CD4-positive, alpha-beta T cell treated with Interleukin-1 beta for 1 hour (primary cell): Measurements from ENCODE around the gene WRAP73.

ENCODE experiments used
- DNase-seq, 2 donors: peaks; one replicate each; pipeline ENCODE4 v3.0.0-alpha.2; 2020 to 2022

The WRAP73 gene

DNA sequence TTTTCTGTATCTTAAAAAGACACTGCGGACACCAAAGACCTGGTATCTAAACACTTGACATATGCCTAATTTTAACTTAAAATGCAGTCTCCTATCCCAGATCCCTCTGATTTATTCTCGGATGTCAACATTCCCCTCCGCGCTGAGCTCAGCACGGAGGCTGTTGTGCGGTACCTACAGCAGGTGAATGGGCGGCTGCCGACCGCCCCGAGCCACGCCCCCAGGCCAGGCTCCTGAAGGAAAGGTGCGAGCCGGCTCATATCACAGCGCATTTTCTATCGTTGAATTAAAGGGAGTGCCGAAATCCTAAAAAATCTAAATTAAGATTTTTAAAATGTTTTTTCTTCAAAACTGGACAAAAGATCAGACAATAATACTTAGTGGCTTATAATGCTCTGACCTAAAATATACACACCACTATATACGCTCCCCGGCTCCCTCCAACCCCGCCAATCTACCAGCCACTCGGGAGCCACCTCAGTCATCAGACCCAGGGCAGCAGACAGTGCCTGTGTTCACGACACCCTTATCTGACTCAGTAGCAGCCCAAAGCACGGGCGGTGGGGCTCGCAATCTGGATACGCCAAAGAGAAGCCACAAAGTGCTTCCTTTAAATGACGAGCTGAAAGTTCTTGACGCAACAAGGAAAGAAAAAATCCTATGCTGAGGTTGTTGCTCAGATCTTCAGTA lies 4.1 kb downstream of the WRAP73 start:
- no peak for DNase-seq

DNA sequence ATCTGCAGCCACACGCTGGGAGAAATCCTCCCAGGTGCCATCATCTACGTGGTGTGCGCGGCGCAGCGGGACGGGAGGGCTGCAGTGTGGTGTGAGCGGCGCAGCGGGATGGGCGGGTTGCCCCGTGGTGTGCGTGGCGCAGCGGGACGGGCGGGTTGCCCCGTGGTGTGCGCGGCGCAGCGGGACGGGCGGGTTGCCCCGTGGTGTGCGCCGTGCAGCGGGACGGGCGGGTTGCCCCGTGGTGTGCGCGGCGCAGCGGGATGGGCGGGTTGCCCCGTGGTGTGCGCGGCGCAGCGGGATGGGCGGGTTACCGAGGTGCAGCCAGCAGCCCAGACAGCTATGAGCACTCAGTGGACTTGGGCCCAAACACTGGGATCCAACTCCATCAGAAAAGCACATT lies 4.7 kb downstream of the WRAP73 start:
- no peak for DNase-seq

DNA sequence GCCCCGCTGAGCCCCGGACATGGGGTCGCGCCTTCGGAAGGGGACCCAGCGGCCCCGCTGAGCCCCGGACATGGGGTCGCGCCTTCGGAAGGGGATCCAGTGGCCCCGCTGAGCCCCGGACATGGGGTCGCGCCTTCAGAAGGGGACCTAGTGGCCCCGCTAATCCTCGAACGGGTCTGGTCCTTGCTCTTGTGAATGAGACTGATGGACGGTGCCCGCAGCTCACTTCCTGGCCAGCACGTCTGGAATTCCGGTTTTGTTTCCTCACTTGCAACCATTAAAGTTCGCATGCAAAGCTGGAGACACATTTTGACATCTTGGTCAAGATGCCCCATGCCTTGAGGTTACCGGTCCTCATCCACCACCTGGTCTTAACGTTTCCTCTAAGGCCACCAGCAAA lies 5.6 kb downstream of the WRAP73 start:
- DNase-seq, result no peak

DNA sequence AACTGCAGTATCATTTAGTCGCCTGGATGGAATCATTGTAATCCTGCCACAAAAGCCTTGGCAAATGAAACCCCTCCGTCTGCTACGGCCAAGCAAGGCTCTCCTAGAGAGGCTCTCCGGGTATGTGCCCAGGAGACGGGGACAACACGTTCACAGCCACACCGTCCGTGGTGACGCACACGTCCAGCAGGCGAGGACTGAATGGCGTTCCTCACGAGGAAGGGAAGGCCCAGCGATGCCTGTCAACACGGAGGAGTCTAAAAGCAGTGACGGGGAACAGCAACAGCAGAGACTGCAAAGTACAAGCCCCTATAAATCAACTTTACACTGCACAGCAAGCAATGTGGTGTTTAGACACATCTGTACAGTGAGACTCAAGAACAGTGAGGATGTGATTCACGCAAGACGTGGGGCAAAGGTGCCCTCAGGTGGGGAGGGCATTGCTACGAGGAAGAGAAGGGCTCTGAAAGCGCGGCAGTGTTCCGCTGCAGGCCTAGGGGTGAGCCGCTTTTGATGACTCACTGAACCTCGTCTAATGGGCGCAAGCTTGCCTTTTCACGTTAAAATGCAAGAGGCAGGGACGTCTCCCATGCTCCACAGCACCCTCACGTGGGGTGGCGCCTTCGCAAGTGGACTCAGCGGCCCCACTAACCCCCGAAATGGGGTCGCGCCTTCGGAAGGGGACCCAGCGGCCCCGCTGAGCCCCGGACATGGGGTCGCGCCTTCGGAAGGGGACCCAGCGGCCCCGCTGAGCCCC lies 6.8 kb downstream of the WRAP73 start:
- no peak for DNase-seq

DNA sequence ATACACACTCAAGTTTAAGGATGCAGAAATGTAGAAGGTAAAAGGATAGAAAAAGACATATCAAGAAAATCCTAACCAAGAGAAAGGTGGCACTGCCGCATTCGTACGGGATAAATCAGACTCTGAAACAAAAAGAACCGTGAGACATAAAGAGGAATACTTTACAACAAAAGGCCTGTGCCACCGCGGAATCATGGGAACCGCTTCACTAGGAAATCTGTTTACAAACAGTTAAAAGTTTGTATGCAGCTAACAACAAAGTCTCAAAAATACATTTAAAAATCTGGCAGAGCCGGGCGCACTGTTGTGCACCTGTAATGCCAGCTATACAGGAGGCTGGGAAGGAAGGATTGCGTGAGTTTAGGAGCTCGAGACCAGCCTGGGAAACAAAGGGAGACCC lies 8.1 kb downstream of the WRAP73 start:
- no peak for DNase-seq

DNA sequence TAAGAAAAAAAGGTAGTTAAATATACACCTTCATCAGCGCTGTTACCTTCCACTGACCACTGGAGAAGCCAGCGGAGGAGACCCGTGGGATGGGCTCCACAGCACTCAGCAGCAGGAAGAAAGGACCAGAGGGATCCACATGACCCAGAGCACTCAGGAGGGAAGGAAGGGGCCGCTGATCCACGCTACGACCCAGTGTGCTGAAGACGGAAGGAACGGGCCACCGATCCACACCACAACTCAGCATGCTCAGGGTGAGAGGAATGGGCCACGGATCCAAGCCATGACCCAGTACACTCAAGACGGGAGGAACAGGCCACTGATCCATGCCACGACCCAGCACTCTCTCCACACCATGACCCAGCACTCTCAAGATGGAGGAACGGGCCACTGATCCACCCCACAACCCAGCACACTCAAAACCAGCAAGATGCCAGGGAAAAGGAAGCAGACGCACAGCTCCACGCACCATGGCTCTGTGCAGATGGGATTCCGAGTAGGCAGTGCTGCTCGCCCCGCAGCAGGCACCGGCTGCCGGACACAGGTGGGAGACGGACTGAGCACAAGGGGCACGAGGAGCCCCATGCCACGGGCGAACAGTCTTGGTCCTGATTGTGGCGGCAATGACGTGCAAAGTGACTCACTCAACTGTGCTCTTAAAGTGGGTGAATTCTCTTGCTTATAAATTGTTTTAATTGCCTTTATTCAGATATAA lies 8.7 kb downstream of the WRAP73 start:
- no peak for DNase-seq

DNA sequence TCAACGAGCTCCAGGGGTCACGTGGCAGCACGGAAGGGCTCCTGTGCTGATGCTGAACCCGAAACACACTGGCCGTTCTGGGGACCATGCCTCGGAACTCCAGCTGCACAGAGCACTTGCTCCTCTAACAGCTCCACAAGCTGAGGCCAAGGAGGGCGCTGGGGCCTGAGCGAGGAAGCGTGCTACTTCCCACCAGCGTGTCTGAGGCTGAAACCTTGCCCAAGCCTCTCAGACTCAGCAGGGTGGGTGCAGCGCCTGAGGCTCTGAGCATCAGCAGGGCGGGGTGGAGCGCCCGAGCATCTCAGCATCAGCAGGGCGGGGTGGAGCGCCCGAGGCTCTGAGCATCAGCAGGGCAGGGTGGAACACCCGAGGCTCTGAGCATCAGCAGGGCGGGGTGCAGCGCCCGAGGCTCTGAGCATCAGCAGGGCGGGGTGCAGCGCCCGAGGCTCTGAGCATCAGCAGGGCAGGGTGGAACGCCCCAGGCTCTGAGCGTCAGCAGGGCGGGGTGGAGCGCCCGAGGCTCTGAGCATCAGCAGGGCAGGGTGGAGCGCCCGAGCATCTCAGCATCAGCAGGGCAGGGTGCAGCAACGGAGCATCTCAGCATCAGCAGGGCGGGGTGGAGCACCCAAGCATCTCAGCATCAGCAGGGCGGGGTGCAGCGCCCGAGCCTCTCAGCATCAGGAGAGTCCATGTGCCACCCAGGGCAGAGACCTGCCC lies 9.6 kb downstream of the WRAP73 start:
- no peak for DNase-seq

DNA sequence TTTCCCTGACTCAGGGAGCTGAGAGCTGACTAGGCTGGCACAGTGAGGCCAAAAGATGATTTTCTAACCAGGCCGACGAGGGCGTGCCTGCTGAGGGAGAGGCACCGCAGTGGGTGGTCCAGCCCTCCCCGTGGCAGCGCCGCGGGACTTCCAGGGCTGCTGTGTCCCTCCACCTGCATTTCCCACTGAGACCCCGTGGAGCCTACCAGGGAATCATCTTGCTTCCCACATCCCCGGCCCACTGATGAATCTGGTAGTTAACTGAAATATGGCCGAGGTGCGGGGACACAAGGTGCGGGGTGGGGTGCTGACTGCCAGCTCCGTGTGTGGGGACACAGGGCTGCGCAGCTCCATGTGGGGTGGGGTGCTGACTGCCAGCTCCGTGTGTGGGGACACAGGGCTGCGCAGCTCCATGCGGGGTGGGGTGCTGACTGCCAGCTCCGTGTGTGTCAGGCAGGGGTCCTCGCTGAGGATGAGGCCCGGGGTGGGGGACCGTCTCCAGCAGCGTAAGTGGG lies 10.4 kb downstream of the WRAP73 start:
- no peak for DNase-seq

DNA sequence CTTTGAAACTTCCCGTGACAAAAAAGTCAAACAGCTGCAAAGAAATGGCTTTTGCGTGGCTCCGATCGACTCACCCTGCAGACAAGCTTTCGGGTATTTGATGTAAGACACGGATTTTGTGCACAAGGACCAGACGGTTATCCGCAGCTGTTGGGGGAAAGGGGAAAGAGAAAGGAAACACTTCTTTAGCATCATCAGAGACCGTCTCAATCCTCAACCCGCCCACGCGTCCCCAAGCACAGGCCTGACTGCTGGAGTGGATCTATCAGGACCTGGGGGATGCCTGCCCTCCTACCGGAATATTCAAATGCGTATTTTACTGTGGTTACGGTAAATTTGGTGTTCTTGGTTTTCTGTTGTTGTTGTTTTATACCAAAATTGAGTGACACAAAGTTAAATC lies 11.2 kb downstream of the WRAP73 start:
- DNase-seq, result no peak

DNA sequence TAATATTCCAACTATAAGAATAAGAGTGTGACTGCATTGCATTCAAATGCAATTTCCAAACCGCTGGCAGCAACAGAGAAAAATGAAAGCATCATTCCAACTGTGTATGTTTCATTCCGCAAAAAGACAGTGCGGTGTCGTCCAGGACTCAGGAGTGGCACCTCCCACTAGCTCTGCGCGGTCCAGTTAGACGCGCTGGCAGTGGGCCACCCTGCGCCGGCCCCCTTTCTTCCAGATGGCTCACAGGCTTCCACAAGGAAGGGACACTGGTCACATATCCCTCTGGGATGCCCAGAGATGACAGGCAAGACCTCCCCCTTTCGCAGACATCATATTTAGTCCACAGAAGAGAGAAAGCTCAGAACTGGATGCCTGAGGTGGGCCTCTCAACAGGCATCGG lies 11.9 kb downstream of the WRAP73 start:
- no peak for DNase-seq

DNA sequence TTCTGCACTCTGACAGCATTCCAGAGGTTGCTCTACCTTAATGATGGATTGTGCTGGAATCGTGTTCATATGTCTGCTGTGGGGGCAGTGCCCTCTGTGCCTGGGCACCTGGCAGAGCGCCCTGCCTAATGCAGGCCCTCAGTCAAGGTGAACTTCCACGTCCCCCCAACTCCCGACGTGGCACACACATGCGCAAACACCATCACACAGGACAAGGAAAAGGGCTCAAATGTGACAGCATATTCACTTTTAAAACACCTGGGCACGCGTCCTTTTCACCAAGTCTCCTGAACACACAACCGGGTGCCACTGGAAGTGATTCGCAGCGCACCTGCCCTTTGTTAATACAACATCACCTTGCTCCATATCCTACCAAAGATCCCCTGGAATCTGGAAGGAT lies 13.4 kb downstream of the WRAP73 start:
- DNase-seq, result no peak

DNA sequence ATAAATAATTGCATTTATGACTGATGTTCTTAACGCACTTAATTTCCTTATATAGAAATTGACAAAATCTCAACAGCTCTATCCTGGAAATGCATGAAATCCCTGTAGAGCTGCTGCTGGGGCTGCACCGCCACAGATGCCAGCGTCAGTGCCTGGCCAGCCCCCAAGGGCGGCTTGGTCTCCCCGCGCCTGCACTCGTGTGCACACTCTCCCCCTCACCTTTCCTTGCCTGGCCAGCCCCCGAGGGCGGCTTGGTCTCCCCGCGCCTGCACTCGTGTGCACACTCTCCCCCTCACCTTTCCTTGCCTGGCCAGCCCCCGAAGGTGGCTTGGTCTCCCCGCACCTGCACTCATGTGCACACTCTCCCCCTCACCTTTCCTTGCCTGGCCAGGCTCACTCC lies 13.8 kb downstream of the WRAP73 start:
- DNase-seq, result no peak

DNA sequence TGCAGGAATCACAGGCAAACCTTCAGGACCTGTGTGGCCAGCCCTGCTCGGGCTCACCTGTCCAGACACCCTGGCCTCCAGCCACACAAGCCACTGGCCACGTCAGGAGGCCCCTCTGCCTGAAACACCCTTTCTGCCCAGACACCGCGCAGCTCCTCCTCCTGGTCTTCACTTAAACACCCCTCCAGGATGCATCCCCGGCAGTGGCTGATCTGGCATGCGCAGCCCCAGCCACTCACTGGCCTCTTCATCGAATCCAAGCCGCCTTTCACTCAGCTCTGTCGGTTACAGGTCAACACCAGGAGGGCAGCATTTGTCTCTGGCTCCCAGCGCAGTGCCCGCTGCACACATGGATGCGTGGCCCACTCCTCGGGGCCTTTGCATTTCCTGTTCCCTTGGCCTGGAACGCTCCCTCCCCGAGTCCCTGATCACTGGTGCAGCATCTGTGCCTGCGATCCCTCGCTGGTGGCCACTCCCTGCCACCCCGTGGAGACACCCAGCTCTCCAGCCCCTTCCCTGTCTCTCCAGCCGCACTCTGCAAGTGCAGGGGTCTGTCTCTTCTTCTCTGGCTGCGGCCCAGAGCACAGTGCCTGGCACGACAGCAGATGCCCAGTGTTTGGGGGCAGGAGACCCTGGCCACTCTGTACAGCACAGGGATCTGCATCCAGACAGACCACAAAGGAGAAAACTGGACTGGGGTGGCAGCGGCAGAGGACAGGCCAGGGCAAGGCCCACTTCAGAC lies 15.7 kb downstream of the WRAP73 start:
- DNase-seq, result no peak

DNA sequence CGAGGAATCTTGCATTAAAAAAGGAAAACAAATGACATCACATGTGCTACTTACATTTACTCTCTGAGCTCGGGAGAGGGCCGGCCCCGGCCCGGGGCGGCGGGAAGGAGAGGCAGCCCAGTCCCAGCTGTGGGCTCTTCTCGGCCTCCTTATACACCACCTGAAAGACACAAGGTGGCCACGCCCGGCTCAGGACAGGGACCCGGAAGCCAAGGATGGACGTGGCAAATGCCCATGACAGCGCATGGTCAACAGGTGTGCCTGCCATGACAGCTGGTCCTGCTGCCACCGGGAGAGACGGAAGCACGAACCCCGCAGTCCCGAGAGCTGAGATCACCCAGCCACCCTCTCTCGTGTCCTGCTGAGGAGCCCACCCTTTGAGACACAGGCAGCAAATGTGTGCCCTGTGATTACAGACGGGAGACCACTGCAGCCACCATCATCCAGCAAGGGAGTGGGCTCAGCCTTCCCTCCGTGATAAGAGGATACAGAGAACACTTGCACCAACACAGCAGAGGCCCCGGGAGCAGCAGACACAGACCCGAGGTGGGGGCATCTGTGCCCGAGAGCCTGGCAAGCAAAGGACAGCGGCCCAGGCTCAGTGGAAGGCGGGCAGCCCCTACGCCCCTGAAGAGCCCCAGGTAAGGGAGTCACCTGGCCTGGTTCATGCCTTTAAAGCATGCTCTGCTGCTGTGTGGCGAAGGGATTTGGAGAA lies 16.4 kb downstream of the WRAP73 start:
- DNase-seq, result no peak

DNA sequence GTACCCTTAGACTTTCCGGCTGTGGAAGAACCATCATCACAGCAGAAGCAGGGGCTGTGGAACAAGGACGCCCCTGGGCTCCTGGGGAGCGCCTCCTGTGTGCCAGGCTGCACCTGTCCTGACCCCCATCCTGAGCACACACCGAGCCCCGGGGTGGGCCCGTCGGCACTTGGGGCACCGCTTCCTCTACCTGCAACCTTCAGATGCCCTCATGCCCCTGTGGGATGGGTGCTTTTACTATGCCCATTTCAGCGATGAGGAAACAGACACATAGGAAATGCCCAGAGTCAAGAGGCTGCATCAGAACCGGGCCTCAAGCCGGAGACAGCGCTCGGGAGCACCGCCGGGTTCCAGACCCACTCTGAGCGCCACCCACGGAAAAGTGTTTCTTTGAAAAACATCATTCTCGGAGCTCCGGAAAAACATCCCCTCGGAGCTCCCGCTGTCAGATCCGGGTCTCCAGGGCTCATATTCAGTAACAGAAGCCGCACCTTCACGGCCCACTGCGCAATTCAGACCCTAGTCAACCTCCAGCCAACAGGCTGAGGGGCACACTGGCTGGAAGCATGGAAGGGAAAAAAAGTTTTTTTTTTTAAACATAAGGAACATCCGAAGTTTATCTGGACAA lies 17.1 kb downstream of the WRAP73 start:
- no peak for DNase-seq

DNA sequence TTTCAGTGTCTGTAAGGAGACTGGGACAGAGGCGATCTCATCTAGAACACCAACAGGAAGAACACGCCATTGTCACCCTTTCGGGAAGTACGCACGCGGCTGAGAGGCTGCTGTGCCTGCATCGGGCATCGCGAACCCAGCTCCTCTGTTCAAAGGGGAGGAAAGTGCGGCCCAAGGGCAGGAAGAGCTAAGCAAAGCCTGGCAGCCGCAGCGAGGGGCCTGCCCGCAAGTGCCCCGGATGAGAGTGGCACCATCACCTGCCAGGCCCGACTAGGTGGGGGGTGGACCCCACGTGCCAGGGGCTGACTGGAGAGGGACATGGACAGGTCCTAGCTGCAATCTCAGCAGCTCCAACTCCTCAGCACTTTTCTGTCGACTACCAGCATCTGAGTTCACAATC lies 17.6 kb downstream of the WRAP73 start:
- no peak for DNase-seq

DNA sequence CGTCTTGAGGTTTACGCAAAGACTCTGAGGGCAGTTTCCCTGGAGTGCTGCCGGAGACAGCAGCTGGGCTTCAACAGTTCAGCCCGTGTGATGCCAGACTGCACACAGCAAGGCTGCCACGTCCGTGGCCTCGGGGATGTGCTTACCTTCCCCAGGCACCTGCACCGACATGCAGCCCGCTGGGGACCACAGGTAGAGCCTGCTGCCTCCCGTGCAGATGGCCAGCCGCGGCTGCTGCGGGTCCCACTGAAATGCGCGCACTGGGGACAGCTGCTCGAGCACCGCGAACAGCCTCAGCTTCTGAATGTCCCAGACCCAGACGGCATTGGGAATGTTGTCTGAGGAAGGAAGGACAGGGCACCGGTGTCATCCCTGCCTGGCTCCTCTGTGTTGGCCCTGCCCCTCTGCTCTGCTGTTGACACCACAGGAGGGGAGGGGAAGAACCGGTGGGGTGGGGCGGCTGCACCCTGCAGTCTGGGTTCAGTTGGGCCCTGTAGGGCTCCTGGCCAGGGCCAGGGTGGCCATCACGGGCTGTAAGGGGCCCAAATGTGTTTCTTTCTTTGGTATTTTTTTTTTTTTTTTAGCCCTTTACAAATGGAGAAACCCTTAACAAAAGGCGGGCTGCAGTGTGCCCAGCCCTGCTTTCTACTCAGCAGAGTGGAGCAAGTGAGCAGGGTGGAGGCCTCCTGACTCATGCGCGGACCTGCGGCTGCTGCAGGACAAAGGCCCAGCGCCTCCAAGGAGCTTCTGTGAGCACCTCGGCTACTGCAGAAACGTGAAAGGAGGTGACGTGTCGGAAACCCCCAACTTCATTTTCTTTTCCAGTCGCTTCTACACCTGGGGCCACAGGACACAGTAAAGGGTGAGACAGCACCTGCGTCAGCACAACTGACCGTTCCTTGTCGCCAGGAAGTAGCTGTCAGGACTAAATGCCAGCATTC lies 18.3 kb downstream of the WRAP73 start:
- DNase-seq, result no peak

DNA sequence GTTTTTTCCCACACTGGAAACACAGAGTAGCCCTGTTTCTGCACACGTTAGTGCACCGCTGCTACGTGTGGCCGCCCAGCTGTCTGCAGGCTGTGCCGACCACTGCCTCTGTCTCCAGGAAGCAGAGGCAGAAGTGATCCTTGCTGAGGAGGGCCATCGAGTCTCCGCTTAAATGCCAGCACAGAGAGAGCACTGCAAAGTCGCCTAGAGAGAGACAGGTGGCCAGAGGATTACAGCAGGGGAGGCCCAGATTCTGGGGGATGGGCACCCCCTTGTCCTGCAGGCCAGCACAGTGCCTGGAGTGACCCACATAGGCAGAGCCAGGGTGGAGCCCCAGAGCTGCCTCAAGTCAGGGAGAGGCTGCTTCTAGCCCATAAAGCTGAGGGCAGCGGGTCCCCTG lies 19.0 kb downstream of the WRAP73 start:
- DNase-seq, result no peak

DNA sequence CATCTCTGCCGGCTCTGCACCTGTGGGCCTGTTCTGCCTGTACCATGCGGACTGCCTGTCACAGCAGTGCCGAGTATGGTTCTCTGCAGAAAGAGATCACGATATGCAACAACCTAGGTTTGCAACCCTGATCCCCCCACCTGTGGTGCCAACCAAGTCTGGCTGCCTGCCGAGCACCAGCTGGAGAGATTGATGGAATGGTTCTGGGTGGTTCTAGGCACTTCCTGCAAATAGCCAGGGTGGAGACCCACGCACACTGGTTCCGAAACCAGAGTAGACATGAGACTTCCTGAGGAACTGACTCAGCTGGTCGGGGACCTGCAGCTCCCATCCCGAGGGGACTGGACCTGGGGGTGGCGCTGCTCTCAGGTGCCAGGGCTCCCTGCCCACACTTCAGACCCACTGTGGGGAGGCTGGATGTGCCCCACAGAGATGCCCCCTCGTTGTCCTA lies 19.7 kb downstream of the WRAP73 start:
- no peak for DNase-seq

DNA sequence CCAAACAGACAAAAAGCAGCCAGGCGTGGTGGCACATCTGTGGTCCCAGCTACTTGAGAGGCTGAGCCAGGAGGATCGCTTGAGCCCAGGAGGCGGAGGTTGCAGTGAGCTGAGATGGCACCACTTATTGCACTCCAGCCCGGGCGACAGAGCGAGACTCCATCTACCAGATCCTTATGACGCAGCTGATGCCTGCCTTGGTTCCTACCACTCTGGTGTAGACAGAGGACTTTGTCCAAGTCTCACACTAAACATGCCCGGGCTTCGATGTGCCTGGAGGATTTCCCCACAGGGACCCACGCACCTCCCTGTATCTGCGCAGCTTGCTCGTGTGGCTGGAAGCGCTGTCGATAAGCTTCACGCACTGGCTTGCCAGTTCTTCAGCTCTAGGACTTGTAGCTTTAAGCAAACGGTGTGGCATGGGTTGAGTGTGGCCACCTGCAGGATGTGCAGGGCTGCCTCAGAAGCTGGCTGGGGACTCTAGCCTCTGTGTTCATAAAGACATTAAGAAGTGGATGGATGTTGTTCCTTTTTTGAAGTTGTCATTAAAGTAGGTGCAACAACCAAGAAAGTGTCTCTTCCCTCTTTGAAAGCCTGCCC lies 20.2 kb downstream of the WRAP73 start:
- no peak for DNase-seq
